Uterus (tissue), 2 donors: Measurements from ENCODE around the gene EPS8L1.

Experiments
- CTCF ChIP-seq, 4 experiments: fragments of 200-600 bp in 2 of 4; fragments of 450-650 bp in 2 of 4; sonication (generic) in 2 of 4; IDR thresholded peaks; one replicate each; pipeline ENCODE4 v1.5.1; 2016 to 2019; ENCODE audit warnings: antibody characterized with exemption in 4 of 4, mild to moderate bottlenecking in 2 of 4, moderate library complexity in 1 of 4
- POLR2A ChIP-seq, 2 donors: fragments of 450-650 bp; IDR thresholded peaks; one replicate each; pipeline ENCODE4 v1.6.1; 2016; ENCODE audit warnings: antibody characterized with exemption in 2 of 2, mild to moderate bottlenecking in 1 of 2, moderate library complexity in 1 of 2

GRCh38 chr19:55092423-55093318 lies 17.0 kb downstream of the EPS8L1 start:
- TF ChIP-seq POLR2A (IDR thresholded peaks at IDR 0.05) (no peak), CTCF (IDR thresholded peaks at IDR 0.05) (no peak)
